T follicular helper cell (primary cell): ENCODE measurements around the gene AMFR.
A peak's percentile ranks its signal among the peaks of the same experiment; 100 is the strongest.

Source experiments
- DNase-seq: peaks from one replicate; pipeline ENCODE4 v3.0.0-alpha.2; 2020; ENCODE audit warnings: low read depth
- total RNA-seq, 2 experiments: gene quantifications; one replicate each; lab custom pipeline; 2026; lab: John Stamatoyannopoulos, UW

AMFR gene
- total RNA-seq: 84.3 to 145 reads per million in 2 experiments

DNA sequence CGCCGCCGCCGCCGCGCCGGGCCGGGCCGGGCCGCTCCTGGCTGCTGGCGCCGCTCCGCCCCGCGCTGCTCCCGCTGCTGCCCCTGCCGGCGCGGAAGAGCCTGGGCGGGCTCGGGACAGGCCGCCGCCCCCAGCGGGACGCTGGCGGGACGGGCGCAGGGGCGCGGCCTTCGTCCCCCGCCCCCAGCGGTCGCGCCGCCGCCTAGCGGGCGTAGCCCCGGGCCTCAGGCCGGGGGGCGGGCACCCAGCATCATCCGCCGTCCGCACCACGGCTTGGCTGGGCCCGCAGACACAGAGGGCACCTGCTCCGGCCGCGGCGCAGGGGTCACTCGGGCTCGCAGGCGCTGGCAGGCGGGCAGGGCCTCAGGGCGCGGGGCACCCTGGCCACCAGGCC lies at the start of gene AMFR:
AMFR (minus strand) TSS at position 107 of the 394 bp plus-strand sequence. CDS start 218 bp downstream, outside the sequence.
- peak; percentile 50 for DNase-seq

DNA sequence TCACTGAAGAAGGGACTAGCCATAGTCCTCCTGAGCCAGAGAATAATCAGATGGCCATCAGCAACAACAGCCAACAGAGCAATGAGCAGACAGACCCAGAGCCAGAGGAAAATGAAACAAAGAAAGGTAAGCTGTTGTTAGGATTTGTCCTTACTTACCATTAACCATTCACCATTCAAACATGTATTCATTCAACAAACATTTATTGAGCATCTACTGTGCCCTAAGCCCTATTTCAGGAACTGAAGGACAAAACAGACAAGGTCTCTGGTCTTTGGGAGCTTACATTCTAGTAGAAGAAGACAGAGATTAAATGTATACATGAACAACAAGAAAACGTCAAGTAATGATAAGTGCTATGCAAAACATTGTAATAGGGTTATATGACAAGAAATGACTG lies 45.3 kb upstream of the AMFR start:
- no peak for DNase-seq

DNA sequence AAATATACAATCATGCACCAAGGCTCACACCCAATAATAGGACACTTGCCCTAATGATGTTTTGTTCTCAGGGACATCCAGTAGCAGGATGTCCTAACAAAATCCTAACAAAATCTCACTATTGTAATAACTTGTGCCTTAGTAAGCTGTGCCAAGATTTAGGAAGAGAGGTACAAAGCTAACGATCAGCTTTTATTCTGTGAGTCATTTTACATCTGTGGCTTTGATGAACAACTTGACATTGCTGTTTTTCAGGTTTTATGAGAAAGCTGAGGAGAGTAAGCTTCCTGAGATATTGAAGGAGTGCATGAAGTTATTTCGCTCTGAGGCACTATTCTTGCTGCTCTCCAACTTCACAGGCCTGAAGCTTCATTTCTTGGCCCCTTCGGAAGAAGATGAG lies 44.9 kb upstream of the AMFR start:
- no peak for DNase-seq

DNA sequence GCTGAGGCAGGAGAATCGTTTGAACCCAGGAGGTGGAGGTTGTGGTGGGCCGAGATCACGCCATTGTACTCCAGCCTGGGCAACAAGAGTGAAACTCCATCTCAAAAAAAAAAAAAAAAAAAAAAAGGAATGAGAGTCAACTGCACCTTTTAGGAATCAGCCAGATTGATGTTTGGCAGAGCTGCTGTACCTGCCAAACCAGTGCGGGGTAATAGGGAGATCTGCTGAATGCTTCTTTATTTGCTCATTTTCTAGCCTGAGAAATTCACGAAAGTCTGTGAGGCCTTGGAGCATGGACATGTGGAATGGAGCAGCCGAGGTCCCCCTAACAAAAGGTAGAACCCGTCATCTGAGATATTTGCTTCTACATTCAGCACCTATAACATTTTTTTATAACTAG lies 44.4 kb upstream of the AMFR start:
- no peak for DNase-seq

DNA sequence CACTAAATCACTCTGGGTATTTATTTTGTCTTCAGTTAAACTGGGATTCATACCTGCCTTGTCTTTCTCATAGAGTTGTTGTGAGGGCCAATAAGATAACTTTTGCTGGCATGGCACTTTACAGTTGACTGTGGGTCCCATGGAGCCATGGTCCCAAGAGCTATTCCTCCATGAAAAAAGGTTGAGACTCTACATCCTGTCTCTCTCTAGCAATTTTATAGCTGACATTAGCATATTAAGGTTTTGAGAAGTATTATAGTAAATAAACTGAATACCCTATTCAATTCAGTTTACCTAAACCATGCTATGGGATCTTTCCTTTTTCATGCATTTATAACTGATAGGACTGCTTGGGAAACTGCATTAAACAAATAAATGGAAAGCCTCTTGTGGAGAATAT lies 43.5 kb upstream of the AMFR start:
- no peak for DNase-seq

DNA sequence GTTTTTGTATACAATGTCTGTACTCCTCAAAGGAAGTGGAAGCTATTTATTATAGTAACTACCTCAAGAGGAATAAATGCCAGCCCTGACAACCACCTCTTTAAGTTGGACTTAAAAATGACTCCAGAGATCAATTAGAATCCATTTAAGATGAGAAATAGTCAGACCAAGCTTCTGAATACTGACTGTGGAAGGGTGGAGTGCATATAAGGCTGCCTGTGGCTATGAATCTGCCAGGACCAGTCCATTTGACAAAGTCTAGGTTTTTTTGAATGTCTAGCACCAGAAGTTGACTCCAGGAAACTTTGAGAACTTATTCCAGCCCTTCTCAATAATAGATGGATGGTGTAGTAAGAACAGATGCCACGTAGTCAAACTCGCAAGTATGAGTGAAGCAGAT lies 41.0 kb upstream of the AMFR start:
- no peak for DNase-seq

DNA sequence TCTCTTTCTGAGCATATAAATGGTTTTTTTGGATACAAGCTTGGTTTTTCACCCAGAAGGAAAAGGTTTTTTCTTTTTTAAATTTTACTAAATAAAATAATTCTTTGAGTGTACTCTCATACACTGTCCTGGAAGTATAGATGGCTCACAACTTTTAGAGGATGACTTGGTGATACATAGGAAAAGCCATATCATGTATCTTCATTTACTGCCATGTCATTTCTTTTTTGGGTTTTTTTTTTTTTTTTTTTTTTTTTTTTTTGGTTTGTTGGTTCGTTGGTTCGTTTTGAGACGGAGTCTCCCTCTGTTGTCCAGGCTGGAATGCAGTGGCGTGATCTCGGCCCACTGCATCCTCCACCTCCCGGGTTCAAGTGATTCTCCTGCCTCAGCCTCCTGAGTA lies 37.8 kb upstream of the AMFR start:
- DNase-seq: no peak

DNA sequence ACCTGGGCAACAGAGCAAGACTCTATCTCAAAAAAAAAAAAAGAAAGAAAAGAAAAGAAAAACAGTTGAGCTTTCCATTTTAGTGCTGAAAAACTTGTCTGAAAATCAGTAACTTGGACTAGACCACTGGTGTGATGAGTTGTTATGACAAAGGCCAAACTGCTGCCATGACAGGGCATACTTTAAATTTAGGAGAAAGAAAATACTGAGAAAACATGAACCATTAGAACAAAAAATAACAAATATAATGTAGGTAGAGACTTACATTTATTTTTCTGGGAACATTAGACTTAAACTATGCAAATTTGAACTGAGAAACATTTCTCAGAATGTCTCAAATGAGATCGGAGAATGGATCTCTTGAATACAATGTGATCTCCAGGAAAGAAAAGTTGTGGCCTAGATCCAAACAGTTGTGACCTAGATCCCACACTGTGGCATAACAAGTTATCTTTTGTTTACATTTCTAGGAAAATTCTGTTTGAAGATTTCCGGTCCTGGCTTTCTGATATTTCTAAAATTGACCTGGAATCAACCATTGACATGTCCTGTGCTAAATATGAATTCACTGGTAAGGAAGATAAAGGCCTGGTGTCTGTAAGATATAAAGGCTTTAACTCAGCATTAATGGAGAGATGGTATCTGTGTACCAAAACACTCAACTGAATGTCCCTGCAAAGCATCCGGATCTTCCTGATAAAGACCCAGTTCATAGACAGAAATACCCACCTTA lies 36.9 kb upstream of the AMFR start:
- no peak for DNase-seq

DNA sequence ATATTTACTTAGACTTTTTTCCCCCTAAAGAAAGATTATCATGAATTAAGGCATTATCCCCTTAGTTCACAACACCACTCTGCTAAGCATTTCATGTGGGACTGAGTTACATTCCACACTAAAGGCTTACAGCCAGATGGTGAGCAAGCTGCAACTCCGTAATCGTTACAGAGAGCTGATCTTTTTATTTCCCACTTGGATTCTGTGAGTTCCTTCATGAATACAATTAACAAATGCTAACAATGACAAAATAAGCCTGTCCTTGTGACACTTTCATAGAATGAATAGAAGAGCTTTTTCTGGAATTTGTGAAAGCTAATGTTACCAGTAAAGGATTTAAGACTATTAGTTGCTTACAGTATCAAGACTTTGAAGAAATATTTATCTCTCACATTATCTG lies 34.8 kb upstream of the AMFR start:
- no peak for DNase-seq

DNA sequence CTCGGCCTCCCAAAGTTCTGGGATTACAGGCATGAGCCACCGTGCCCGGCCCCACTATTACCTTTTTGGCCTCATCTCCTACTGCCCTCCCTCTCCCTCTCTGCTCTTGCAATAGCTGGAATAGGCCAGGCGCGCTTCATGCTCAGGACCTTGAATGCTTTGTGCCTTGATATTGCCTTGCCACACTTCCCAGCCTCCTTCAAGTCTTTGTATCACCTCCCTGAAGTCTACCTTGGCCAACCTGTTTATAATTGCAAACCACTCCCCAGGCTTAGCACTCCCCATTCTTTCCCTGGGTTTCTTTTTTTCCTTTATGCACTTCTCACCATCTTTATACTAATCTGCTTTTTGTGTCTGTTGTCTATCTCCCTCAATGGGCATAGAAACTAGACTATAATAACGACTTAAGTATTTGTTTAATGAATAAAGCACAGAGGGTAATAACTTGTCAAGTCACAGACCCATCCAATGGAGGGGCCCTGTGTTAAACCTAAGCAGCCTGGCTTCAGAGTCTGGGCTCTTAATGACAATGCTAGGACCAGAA lies 32.7 kb upstream of the AMFR start:
- no peak for DNase-seq

DNA sequence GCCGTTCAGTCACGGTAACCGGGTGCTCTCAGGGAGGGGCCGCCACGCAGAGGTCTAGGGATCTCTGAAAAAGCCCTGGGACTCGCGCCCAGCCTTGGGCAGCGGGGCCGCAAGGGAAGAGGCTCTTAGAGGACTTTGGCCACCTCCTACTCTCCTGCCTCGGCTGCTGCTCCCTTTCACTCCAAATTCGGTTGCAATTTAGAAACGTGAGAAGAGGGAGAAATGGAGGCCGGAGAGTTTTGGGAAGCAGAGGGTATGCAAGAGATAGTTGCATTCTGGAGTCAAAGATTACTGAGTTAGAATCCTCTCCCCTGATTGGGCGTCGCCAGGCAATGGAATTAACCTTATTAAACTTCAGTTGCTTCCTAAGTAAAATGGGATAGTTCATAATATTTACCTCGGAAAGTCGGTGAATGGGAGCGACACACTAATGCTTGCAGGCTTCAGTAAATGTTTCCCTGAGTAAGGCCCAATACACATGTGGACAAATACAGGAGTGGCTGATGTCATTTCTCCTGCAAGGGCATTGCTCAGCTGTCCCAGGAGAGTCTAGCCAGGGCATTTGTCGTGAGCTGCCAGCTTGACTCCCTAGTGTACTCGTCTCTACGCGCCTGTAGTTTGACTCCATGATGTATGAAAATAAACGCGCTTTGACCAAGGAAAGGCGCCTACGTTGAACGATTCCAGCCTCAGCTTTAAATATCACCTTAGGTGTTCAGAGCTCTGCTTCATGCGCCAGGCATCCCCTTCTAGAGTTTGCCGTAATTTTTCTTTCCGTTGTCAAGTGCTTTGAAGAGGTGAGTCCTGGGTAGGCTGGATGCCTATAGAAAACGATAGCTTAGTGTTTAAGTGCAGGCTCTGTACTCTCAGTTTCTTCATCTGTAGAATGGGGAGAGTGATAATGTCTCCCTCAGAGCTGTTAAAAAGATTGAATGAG lies 26.7 kb upstream of the AMFR start:
- DNase-seq: no peak

DNA sequence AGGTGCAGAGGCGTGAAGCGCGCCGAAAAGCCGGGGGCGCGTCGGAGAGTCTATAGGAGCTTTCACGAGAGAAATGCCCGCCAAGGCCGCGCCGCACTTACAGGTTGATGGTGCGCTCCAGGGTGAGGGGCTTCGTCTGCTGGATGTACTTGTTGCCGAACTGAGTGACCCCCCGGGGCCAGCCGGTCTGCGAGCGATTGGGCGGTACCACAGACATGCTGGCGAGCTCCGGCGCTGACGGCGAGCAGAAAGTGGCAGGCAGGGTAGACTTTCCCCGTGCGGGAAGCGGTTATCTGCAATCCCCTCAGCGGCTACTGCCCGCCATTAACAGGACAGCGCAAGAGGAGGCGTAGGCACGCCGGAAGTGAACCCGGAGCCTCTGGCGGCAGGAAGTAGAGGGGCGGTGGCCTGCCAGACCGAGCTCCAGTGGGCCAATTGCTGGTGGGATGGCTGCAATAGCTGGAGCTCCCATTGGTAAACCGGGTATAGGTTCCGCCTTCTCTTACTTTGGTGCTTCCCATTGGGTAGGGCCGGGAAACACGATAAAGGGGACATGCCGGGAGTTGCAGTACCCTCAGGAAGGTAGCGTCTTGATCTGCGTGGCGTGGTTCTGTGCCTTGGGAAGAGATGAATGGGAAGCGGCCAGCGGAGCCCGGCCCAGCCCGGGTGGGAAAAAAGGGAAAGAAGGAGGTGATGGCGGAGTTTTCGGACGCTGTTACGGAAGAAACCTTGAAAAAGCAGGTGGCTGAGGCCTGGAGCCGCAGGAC lies 25.8 kb upstream of the AMFR start, which contains the start of the genes NUDT21 and OGFOD1:
NUDT21 (minus strand) TSS at position 347 of the 767 bp plus-strand sequence; CDS start at position 217, 130 bp downstream.
OGFOD1 (plus strand) TSS at position 569 of the 767 bp plus-strand sequence; CDS start at position 628, 59 bp downstream.
- DNase-seq: peak; percentile 87

DNA sequence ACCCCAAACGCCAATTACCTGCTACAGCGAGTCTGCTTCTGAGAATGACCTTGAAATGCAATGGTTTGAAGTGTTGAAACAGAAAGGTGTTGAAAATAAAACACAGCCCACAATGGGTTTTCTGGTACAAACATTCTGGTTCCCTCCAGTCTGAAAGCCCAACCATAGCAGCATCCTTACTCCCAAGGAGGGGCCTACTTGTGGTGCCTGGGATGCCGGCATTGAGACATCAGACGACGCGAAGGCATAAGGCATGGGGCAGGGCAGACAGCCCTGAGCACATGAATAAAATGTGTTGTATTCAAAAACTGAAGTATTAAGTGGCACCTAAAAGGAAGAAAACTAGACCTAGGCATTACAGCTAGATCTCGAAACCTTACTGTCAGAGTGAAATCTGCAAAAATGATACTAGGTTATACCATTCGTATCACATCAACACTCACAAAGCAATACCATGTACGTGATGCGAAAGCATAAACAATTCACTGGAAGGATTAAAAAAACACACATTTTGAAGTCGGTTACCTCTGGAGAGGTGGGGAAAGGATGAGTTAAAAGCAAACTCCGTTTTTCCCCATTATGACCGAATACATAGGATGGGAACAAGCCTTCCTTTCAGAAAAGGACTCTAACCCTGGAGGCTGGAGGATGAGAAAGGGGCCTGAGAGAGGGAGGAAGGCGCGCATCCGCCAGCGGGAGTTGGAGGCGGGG lies 25.1 kb upstream of the AMFR start:
- DNase-seq: no peak

DNA sequence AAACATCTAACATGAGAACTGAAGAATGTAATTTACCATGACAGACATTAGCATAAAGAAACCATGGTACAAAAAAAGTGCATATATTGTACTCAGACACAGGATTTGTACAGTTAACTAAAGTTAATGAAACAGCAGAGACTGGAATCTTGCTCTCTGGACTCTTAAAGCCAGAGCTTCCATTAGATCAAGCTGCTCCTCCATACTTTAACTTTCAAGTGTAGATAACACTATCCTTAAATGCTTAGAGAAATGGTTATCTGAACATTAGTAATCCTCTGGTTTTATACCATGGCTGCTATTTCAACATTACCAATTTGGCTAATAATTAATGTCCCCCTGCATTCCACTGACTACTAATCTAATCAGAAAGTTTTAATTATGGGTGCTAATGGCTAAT lies 22.7 kb upstream of the AMFR start:
- no peak for DNase-seq

DNA sequence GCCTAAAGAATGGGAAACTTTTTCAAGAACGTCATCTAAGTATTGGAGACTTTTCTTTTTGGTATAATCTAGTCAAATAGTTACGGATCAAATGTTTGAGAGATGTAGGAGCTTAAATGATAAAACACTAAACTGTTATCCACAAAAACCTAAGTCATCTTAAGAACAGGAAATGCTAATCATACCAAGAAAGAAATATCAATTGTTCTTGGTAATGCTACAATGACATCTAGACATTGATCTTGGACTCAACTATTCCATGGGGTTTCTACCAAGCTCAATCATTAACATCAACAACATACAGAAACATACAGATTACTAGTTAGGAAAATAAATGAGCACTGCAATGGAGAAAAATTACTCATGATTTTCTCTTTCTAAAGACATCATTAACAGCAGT lies 21.9 kb upstream of the AMFR start:
- no peak for DNase-seq

DNA sequence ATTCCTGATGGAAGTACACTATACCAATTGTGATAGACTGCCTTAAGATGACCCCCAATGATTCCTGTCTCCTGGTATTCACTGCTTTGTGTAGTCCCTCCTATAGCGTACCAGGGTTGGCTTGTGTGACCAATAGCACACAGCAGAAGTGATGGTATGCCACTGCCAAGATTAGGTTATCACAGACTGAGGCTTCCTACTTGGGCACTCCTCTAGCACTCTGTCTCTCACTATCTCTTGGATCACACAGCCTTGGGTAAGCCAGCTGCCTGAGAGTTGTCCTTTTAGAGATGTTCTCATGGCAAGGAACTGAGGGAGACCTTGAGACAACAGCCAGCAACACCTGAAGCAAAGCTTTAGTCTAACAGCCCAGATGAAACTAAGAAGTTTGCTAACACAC lies 12.7 kb upstream of the AMFR start:
- no peak for DNase-seq

DNA sequence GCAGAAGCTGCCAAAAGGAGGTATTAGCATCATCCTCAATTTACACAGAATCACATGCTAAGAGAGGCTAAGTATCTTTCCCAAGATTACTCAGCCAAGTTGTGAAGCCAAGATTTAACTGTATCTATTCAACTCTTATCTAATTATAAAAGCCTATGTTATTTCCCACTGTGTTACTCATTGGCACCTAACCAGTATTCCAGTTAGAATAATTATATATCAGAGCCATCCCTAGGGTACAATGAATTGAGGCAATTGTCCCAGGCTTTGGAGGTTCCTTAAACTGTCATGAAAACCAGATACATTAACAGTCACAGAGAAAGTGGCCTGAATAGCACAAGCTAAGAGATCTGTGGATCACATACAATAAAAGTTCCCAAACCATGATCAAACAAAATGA lies 10.9 kb upstream of the AMFR start:
- no peak for DNase-seq

DNA sequence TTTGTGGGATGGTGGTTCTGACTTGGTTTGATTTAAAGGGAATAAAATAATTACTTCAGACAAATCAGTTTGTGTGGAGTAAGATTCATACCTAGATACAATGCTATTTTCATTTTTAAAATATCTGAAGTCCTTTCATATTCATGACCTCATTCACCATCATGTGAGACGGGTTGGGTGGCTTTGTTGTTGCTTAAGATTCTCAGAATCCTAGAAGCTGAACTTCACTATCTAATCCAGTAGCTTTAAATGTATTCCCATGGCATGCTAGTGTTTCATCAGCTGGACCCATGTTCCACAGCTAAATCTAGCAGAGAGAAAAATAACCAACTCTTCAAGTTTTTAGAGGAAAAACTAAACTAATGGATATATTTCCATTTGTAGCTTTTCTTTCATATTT lies 2.7 kb upstream of the AMFR start:
- no peak for DNase-seq

DNA sequence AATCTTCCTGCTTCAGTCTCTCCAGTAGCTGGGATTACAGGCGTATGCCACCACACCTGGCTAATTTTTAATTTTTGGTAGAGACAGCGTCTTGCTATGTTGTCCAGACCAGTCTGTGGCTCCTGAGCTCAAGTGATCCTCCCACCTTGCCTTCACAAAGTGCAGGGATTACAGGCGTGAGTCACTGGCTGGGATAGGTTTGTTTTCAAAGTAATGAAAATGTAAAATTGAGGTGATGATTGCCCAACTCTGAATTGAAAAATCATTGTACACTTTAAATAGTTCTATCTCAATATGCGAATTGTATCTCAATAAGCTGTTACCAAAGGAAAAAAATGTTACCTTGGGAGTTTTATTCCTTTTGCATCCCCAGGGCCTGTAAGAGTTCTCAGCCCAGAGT lies 1.2 kb upstream of the AMFR start:
- DNase-seq: no peak

DNA sequence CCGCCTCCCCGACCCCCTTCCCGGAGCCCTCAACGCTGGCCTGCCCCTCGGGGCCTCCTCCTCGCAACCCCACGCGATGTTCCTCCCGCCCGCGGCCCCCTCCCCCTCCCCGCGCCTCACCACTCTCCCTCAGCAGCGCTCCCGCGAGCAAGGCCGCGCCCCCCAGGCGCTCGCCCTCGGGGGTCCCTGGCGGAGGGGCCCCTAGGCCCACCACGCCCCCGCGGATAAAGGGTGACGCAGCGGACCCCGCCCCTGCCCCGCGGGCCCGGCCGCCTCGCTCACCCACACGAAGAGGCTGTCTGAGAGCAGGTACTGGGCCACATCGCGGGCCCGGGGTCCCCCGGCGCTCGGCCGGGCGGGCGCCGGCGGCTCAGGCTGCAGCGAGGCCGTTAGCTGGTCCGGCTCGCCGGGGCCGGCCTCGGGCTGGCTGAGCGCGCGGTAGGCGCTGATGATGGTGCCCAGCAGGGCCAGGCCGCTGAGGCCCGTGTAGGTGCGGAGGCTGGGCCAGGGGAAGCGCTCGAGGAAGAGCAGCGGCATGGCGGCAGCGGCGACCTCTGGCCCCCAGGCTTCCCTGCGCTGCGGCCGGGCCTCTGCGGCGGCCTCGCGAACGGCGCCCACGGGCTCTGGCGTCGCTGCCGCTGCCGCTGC lies 430 bp downstream of the AMFR start:
- peak; percentile 15 for DNase-seq

DNA sequence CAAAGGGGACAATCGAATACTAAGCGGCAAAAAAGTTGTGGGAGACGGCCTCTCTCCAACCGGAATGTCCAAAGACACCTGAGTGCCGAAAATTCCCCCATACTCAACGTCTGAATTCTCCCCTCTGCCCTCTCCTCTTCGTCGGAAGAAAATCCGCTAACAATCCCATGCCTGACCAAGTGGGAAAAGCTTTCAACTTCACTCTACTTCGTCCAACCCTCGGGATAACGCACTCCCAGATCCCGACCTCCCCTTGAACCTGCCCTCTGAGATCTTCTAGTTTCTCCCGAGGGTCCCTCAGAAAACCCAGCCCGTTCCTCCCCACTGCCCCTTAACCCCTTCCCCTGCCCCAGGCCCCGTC lies 961 bp downstream of the AMFR start:
- DNase-seq: no peak
